ENCODE results near the gene RFX2.

RFX2 gene

GRCh38 chr19:6059988-6060599 is 50.2 kb downstream of the RFX2 start:
- no peak for DNase-seq (ENCODE audit: low read depth)

- DNase-seq (ENCODE audit: low read depth), result no peak
Measured at GRCh38 chr19:6059396-6059947, 50.8 kb downstream of the RFX2 start.

- no peak for DNase-seq (ENCODE audit: low read depth)
Measured at GRCh38 chr19:6058518-6059201, 51.6 kb downstream of the RFX2 start.

- no peak for DNase-seq (ENCODE audit: low read depth)
Measured at GRCh38 chr19:6057651-6058517, 52.4 kb downstream of the RFX2 start.

- DNase-seq (ENCODE audit: low read depth), result no peak
Measured at GRCh38 chr19:6056801-6057650, 53.3 kb downstream of the RFX2 start.

GRCh38 chr19:6056282-6056741 is 54.0 kb downstream of the RFX2 start:
- no peak for DNase-seq (ENCODE audit: low read depth)

- DNase-seq (ENCODE audit: low read depth), result no peak
Measured at GRCh38 chr19:6055013-6055795, 55.1 kb downstream of the RFX2 start.

- DNase-seq (ENCODE audit: low read depth), result peak; percentile 66
Measured at GRCh38 chr19:6048793-6049405, 61.4 kb downstream of the RFX2 start.

- no peak for DNase-seq (ENCODE audit: low read depth)
Measured at GRCh38 chr19:6048348-6048747, 62.0 kb downstream of the RFX2 start.

- DNase-seq (ENCODE audit: low read depth), result no peak
Measured at GRCh38 chr19:6047741-6048251, 62.5 kb downstream of the RFX2 start.

GRCh38 chr19:6047256-6047655 is 63.0 kb downstream of the RFX2 start:
- DNase-seq (ENCODE audit: low read depth), result no peak

- DNase-seq (ENCODE audit: low read depth), result no peak
Measured at GRCh38 chr19:6045108-6045507, 65.2 kb downstream of the RFX2 start.

- DNase-seq (ENCODE audit: low read depth), result no peak
Measured at GRCh38 chr19:6044056-6044805, 66.1 kb downstream of the RFX2 start.

- DNase-seq (ENCODE audit: low read depth), result no peak
Measured at GRCh38 chr19:6042776-6043726, 67.2 kb downstream of the RFX2 start.

GRCh38 chr19:6041991-6042481 is 68.3 kb downstream of the RFX2 start:
- DNase-seq (ENCODE audit: low read depth), result no peak

GRCh38 chr19:6041071-6041470 is 69.2 kb downstream of the RFX2 start:
- DNase-seq (ENCODE audit: low read depth), result no peak

GRCh38 chr19:6039566-6040225 is 70.6 kb downstream of the RFX2 start:
- no peak for DNase-seq (ENCODE audit: low read depth)
